Stimulated activated CD4-positive, alpha-beta T cell treated with anti-CD3 and anti-CD28 coated beads, Interleukin-12 subunit alpha, Interleukin-12 subunit beta, amount 100 ng/mL, for 4 hours (primary cell): Measurements from ENCODE around the gene DOCK1.

ENCODE experiments used
- DNase-seq: peaks from one replicate; pipeline ENCODE4 v3.0.0-alpha.2; 2020

The DOCK1 gene

DNA sequence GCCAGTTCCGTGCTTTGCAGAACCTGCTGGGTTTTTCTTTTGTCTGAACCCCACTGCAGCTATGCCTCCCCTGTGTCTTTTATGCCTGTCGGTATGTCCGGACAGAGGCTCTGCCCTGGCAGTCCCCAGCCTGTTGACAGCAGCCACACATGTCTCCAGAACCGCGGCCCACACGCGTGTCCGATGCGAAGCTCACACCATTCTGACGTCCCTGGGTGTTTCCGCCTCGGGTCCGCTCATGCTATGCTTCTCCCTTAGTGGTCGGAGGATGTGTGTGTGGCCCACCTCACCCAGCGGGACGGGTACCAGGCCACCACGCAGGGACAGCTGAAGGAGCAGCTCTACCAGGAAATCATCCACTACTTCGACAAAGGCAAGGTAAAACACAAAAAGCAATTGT, 479.3 kb downstream of the DOCK1 start:
- DNase-seq: no peak

DNA sequence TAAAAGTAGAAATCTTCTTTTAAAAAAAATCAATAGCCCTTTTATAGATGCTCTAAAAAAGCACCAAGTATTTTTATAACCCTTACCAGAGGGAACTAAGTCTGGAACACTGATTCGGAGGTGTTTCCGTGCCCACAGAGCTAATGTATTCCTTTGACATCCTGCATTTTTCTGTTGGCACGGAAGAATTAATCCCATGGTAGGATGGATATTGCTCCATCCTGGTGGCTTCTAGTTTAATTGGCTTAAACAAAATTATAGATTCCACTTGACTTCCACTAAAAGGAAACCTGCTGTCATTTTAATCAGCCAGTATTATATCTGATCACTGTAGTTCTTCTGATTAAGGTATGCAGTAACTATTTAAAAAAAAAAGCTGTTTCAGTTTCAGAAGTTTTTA, 479.8 kb downstream of the DOCK1 start:
- DNase-seq: no peak

GRCh38 chr10:127386606-127387327, 481.5 kb downstream of the DOCK1 start:
- DNase-seq: no peak

DNA sequence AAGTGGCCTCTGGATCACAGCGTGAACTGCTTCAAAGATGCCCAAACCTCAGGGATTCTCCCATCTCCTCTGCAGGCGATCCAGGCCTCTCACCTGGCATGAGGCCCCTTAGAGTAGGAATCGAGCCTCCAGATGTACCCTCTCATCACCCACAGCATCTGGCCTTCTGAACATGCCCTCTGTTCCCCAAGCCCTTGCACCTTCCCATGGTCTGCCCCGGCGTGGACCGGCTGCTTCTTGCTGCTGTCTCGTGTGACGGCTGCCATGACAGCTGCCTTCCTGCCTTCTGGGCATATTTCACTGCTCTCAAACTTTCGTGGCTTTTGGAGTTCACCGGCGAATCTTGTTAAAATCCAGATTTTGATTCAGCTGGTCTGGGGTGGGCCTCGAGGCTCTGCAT, 486.6 kb downstream of the DOCK1 start:
- no peak for DNase-seq

DNA sequence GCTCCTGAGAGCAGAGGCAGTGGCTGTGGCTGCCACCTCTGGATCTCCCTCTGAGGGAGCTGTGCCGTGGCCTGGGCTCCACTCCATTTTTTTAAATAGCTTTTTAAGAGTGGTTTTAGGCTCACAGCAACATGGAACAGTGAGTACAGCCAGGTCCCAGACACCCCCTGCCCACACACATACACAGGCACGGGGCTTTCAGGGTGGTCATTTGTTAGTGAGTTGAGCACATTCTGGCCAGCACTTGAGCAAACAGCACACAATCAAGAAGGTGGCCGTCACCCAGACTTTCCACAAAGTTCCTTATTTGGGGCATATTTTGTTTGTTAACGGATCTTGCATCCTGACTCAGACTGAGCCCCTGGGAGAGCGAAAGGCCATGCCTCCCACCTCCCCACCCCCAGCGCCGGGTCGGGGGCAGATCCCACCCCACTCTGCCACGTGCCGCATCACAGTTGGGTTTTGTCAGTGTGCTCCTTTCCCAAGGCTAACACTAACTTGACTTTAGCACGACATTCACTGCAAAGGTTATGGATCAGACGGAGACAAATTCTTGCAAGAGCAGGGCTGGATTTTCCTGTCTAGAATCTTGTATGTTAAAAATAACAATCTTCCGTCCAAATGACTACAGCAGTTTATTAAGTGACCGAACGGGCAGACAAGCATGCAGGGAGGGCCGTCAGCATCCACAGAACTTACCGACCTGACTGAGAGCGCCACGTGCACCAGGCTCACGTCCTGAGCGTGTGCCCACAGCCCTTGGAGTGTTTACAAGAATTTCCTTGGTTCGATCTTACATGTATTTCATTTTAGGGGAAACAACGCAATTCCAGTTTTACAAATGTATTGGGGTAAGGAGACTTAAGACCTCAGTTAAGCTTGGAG, 487.4 kb downstream of the DOCK1 start:
- no peak for DNase-seq

GRCh38 chr10:127398140-127398970, 493.1 kb downstream of the DOCK1 start:
- no peak for DNase-seq

DNA sequence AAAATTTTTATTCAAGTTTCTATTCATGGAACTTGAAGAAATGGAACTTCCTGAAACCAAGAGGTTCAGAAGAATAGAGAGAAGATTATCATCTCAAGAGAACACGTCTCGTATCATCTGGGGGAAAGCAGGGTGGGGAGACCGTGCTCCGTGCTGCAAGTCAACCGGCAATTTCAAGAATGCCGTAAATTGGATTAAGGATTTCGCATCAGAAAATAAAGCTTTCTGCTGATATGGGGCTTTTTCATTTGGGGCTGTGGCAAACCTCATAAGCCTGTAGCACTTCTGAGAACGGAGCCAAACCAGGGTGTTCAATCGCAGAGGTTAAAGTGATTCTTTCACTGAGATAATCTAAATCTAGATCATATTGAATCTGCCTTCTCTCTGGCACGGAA, 493.7 kb downstream of the DOCK1 start:
- no peak for DNase-seq

DNA sequence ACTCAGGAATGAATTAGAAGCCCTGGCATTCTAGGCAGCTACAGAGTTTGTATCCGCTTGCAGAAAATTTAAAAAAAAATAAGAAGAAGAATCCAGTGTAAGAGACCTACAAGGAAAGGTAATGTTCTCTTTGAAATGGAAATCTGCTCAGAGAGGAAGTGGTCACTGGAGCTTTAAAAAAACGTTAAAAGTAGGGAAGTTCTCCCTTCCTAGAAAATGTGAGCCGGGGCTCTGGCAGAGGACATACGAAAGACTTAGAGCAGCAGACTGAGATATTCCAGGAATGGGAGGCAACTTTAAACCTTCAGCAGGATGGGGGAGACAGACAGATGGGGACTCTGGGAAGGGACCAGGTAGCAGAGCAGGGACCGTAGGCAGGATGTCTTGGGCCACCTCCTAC, 494.4 kb downstream of the DOCK1 start:
- no peak for DNase-seq

DNA sequence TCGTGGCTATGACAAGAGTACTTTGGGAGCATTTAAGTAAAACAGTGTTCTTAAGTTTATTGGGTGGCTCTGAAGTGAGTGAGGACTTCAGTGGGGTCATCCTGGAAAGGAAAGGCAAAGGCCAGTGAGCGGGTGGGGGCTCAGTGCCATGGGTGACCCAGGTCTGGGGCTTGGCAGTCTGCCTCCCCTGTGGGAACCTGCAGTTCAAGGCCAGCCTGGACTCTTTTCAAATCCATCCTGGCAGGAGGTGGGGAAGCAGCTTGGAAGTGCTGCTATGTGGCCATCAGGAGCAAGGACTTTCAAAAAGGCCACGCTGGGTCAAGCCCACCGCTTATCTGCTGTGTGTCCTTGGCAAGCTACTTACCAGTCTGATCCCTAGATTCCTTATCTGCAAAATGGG, 495.0 kb downstream of the DOCK1 start:
- no peak for DNase-seq

GRCh38 chr10:127402596-127403409, 497.6 kb downstream of the DOCK1 start:
- DNase-seq: no peak

- DNase-seq: no peak
Observed at GRCh38 chr10:127405221-127405620, 500.0 kb downstream of the DOCK1 start.

DNA sequence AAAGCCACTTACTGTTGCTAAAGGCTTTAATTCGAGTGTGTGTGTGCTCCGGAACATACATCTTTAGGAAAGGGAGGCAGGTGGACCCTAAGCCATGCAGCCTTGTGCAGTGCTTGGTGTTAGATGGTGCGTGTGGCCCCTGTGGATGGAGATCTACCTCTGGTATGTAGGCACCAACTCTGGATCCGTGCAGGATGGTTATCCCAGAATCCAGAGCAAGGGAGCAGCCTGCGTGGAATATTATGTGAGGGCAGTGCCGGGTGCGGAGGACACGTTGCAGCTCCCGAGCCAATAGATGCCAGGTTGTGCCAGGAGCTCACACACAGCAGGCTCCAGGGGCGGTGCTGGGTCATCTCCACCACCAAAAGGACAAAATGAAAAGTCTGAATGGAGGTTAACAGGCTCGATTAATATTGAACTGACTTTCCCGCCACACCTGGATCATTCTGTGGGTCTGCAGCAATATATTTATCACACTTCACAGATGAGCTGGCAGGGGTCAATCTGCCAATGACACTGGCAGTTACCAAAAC, 500.9 kb downstream of the DOCK1 start:
- DNase-seq: no peak

GRCh38 chr10:127407551-127407950, 502.3 kb downstream of the DOCK1 start:
- DNase-seq: no peak

DNA sequence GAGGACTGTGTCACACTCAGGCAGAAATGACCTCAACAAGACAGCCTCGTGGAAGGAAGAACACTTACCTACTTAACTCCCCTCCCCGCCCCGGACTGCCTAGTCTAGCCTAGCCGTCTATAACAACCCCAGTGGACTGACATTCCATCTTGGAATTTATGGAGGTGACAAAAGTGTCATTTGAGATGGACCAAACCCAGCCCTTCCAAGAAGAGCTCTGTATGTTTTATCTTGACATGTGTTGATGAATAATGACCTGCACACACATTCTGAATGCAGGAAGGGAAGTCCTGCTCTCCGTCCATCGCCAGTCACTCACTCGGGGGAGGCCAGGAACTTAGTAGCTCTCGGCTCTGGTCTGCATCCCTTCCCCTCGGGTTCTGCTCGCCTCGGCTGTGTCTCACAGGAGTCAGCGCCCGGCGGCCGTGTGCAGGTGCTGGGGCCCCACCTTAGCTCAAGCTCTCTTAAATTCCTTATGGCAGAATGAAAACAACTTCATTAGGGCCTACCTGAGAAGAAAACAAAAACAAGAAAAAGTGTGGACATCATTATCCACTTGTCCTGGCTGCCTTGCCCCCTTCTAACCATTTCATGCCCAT, 503.0 kb downstream of the DOCK1 start:
- DNase-seq: no peak

DNA sequence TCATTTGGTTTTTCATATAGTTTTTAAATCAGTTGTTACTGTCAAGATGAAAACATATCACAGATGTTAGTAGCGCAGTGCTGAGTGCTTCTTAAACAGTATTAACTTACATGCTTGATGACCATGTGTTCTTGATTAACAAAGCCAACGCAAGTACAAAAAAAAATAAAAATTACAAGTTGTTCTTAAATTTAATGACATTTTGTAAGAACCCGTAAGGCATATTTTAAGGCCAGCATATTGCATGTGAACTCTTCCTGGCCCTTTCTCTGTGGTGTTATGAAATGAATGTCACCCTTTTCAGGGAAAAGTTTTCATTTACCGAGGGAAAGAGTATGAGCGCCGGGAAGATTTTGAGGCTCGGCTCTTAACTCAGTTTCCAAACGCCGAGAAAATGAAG, 503.5 kb downstream of the DOCK1 start:
- DNase-seq: no peak

GRCh38 chr10:127410030-127410429, 504.8 kb downstream of the DOCK1 start:
- no peak for DNase-seq

DNA sequence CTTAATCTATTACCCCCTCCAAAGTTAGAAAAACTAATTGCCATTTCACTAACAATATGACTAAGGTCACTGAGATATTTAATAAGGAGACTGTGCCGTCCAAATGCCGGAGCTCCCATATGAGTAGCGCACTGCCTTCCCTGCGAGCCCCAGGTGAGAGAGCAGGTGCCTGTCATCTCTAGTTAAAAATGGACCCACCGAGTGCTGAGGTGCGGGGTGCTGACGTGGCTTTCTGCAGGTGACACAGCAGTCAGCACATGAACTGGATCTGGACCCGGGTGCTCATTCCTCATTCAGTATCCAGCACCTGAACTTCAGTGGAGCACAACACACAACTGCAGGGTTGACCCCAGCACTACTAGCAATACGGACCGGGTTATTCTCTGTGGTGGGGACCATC, 505.8 kb downstream of the DOCK1 start:
- no peak for DNase-seq

GRCh38 chr10:127413326-127413725, 508.1 kb downstream of the DOCK1 start:
- no peak for DNase-seq

GRCh38 chr10:127414024-127414423, 508.8 kb downstream of the DOCK1 start:
- no peak for DNase-seq

DNA sequence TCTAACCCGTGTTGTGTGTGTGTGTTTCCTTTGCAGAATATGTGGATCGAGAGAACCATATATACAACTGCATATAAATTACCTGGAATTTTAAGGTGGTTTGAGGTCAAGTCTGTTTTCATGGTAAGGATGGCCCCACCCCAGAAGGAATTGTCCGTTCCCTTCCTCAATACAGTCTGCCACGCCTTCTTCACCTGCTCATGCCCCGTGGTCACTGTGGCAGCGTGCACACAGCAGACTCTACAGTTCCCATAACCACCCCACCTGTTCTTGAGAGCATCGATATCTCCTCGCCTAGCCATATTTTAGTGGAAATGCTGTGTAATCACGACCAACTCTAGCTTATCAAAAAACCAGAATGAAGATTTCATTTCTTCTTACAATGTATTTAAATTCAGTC, 509.9 kb downstream of the DOCK1 start:
- no peak for DNase-seq

GRCh38 chr10:127415901-127416581, 510.8 kb downstream of the DOCK1 start:
- no peak for DNase-seq
